SK-N-SH treated with all-trans-retinoic acid at 6 μM for 48 hours (cell line): ENCODE results near the gene KCNG3.
A peak's percentile ranks its signal among the peaks of the same experiment; 100 is the strongest.

Experiments used
- ATAC-seq: fragments of 200-7000 bp; cut with Tn5 transposase; 3 replicates; pipeline ENCODE4 v1.9.1; 2020; ENCODE audit warnings: mild to moderate bottlenecking, moderate library complexity
- ARNTL ChIP-seq: fragments of 450-650 bp; formaldehyde crosslinking; IDR thresholded peaks from 2 replicates; pipeline ENCODE4 v1.5.0; 2020; ENCODE audit warnings: low read depth, mild to moderate bottlenecking, moderate library complexity, borderline replicate concordance
- CREB5 ChIP-seq: fragments of 250-450 bp; sonication (Bioruptor Pico); IDR thresholded peaks from 2 replicates; pipeline ENCODE4 v1.5.1; 2020; ENCODE audit warnings: low read depth, mild to moderate bottlenecking, moderate library complexity
- CSDC2 ChIP-seq: fragments of 250-450 bp; sonication (Bioruptor Pico); IDR thresholded peaks from 2 replicates; pipeline ENCODE4 v1.5.0; 2020; ENCODE audit warnings: mild to moderate bottlenecking, moderate library complexity
- CSRNP3 ChIP-seq: fragments of 250-450 bp; sonication (Bioruptor Pico); IDR thresholded peaks from 2 replicates; pipeline ENCODE4 v1.5.1; 2021; ENCODE audit warnings: mild to moderate bottlenecking, moderate library complexity
- ESRRG ChIP-seq: fragments of 250-450 bp; sonication (Bioruptor Pico); IDR thresholded peaks from 2 replicates; pipeline ENCODE4 v1.6.1; 2021; ENCODE audit warnings: mild to moderate bottlenecking
- GLIS3 ChIP-seq: fragments of 250-450 bp; sonication (Bioruptor Pico); IDR thresholded peaks from 2 replicates; pipeline ENCODE4 v1.5.0; 2020; ENCODE audit warnings: mild to moderate bottlenecking, moderate library complexity
- ISL1 ChIP-seq: fragments of 250-450 bp; sonication (Bioruptor Pico); IDR thresholded peaks from 2 replicates; pipeline ENCODE4 v2.1.2; 2022; ENCODE audit warnings: mild to moderate bottlenecking, moderate library complexity
- PPARA ChIP-seq: fragments of 250-450 bp; sonication (Bioruptor Pico); IDR thresholded peaks from 2 replicates; pipeline ENCODE4 v1.5.0; 2020; ENCODE audit warnings: mild to moderate bottlenecking, borderline replicate concordance
- RARB ChIP-seq: fragments of 250-450 bp; sonication (Bioruptor Pico); IDR thresholded peaks from 2 replicates; pipeline ENCODE4 v1.8.0; 2021; ENCODE audit warnings: mild to moderate bottlenecking, moderate library complexity
- SNAI2 ChIP-seq: fragments of 250-450 bp; sonication (Bioruptor Pico); IDR thresholded peaks from 2 replicates; pipeline ENCODE4 v1.5.0; 2020; ENCODE audit warnings: mild to moderate bottlenecking, moderate library complexity
- TCF4 ChIP-seq: fragments of 250-450 bp; sonication (Bioruptor Pico); IDR thresholded peaks from 2 replicates; pipeline ENCODE4 v1.8.0; 2021; ENCODE audit warnings: mild to moderate bottlenecking, moderate library complexity, borderline replicate concordance
- TOX ChIP-seq: fragments of 250-450 bp; sonication (Bioruptor Pico); IDR thresholded peaks from 2 replicates; pipeline ENCODE4 v1.8.0; 2021; ENCODE audit warnings: mild to moderate bottlenecking, moderate library complexity, borderline replicate concordance
- ZC3H10 ChIP-seq: fragments of 250-450 bp; sonication (Bioruptor Pico); IDR thresholded peaks from 2 replicates; pipeline ENCODE4 v1.5.1; 2021; ENCODE audit warnings: mild to moderate bottlenecking, moderate library complexity
- ZFP3 ChIP-seq: fragments of 250-450 bp; sonication (Bioruptor Pico); IDR thresholded peaks from 2 replicates; pipeline ENCODE4 v1.5.0; 2020; ENCODE audit warnings: mild to moderate bottlenecking, moderate library complexity
- ZFP30 ChIP-seq: fragments of 450-650 bp; formaldehyde crosslinking; IDR thresholded peaks from 2 replicates; pipeline ENCODE4 v1.5.0; 2022; ENCODE audit warnings: mild to moderate bottlenecking, moderate library complexity
- ZNF565 ChIP-seq: fragments of 450-650 bp; formaldehyde crosslinking; conservative IDR thresholded peaks from 2 replicates; pipeline ENCODE4 v1.5.0; 2020; ENCODE audit warnings: low read depth, mild to moderate bottlenecking, moderate library complexity
- ZNF70 ChIP-seq: fragments of 450-650 bp; formaldehyde crosslinking; IDR thresholded peaks from 2 replicates; pipeline ENCODE4 v1.5.0; 2020; ENCODE audit warnings: mild to moderate bottlenecking, moderate library complexity
- ZNF8 ChIP-seq: fragments of 450-650 bp; formaldehyde crosslinking; IDR thresholded peaks from 2 replicates; pipeline ENCODE4 v1.5.0; 2020; ENCODE audit warnings: mild to moderate bottlenecking, moderate library complexity
- TF ChIP-seq, protein P1 (sequence below): fragments of 250-450 bp; sonication (Bioruptor Pico); IDR thresholded peaks from 2 replicates; pipeline ENCODE4 v1.8.0; 2021; ENCODE audit warnings: low read depth, mild to moderate bottlenecking, moderate library complexity, borderline replicate concordance
- TF ChIP-seq, protein P2 (sequence below): fragments of 250-450 bp; sonication (Bioruptor Pico); IDR thresholded peaks from 2 replicates; pipeline ENCODE4 v1.8.0; 2020; ENCODE audit warnings: mild to moderate bottlenecking, moderate library complexity, borderline replicate concordance

Gene KCNG3

GRCh38 chr2:42510191-42510590 is 16.4 kb upstream of the KCNG3 start:
- no peak for ATAC-seq

DNA sequence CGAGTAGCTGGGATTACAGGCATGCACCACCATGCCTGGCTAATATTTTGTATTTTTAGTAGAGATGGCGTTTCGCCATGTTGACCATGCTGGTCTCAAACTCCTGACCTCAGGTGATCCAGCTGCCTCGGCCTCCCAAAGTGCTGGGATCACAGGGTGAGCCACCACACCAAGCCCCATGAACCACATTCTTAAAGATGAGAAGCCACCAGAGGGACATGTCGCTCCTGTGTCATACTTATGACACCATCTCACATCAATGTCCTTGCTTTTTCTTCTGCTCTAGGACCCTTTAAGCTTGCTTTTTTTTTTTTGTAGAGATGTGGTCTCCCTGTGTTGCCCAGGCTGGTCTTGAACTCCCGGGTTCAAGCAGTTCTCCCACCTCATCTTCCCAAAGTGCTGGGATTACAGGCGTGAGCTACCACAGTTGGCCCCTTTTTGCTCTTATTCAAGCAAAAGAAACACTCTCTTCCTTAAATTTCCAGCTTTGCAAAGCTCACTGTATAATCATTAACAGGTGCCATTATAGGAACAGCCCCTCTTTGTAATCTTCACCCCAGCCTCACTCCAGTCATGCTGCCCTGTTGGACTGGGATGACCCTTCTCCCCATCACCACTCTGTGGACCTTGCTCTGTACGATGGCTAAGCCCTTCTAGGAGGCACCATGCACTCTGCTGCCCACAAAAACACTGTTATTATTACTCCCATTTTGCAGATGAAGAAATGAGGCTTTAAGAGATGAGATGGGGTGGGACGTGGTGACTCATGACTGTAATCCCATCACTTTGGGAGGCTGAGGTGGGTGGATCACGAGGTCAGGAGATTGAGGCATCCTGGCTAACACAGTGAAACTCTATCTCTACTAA is 10.8 kb upstream of the KCNG3 start:
- TF ChIP-seq GLIS3 (no peak), ZNF565 (no peak), CSRNP3 (CRISPR knock-in tag) (no peak), ZFP30 (CRISPR knock-in tag) (no peak), TOX (CRISPR knock-in tag) (no peak), ZFP3 (no peak), PPARA (CRISPR knock-in tag) (no peak), RARB (CRISPR knock-in tag) (no peak), TCF4 (CRISPR knock-in tag) (no peak), ISL1 (CRISPR knock-in tag) (no peak), ZC3H10 (no peak), ZNF70 (CRISPR knock-in tag) (no peak), ESRRG (no peak)
- ATAC-seq = no peak

More at GRCh38 chr2:42510191-42510590, 16.4 kb upstream of the KCNG3 start:
- TF ChIP-seq CSDC2 (CRISPR knock-in tag) (no peak), SNAI2 (CRISPR knock-in tag) (no peak), ZNF8 (CRISPR knock-in tag) (no peak), ZFP3 (no peak), ZNF565 (no peak), GLIS3 (no peak), CREB5 (CRISPR knock-in tag) (no peak), ARNTL (CRISPR knock-in tag) (no peak), RARB (CRISPR knock-in tag) (no peak)
- TF ChIP-seq, protein P1, sequence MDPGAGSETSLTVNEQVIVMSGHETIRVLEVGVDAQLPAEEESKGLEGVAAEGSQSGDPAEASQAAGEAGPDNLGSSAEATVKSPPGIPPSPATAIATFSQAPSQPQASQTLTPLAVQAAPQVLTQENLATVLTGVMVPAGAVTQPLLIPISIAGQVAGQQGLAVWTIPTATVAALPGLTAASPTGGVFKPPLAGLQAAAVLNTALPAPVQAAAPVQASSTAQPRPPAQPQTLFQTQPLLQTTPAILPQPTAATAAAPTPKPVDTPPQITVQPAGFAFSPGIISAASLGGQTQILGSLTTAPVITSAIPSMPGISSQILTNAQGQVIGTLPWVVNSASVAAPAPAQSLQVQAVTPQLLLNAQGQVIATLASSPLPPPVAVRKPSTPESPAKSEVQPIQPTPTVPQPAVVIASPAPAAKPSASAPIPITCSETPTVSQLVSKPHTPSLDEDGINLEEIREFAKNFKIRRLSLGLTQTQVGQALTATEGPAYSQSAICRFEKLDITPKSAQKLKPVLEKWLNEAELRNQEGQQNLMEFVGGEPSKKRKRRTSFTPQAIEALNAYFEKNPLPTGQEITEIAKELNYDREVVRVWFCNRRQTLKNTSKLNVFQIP (CRISPR knock-in tag) = no peak

GRCh38 chr2:42503291-42503690 is 9.5 kb upstream of the KCNG3 start:
- no peak for ATAC-seq
- TF ChIP-seq ISL1 (CRISPR knock-in tag) = peak; percentile 31; the same call in 1 of the 2 replicates
- TF ChIP-seq ZNF8 (CRISPR knock-in tag) = no peak
- TF ChIP-seq, protein P1 (CRISPR knock-in tag) = no peak
- TF ChIP-seq ARNTL (CRISPR knock-in tag) = no peak
- no peak for TF ChIP-seq ZFP30 (CRISPR knock-in tag)
- no peak for TF ChIP-seq GLIS3
- no peak for TF ChIP-seq CREB5 (CRISPR knock-in tag)
- TF ChIP-seq, all 23 proteins: peak for 1

- no peak for ATAC-seq
- no peak for TF ChIP-seq ISL1 (CRISPR knock-in tag)
- TF ChIP-seq ARNTL (CRISPR knock-in tag) = no peak
- TF ChIP-seq RARB (CRISPR knock-in tag) = no peak
- no peak for TF ChIP-seq CSDC2 (CRISPR knock-in tag)
- TF ChIP-seq ZFP3 = no peak
- no peak for TF ChIP-seq TOX (CRISPR knock-in tag)
- TF ChIP-seq TCF4 (CRISPR knock-in tag) = no peak
- TF ChIP-seq, protein P2, sequence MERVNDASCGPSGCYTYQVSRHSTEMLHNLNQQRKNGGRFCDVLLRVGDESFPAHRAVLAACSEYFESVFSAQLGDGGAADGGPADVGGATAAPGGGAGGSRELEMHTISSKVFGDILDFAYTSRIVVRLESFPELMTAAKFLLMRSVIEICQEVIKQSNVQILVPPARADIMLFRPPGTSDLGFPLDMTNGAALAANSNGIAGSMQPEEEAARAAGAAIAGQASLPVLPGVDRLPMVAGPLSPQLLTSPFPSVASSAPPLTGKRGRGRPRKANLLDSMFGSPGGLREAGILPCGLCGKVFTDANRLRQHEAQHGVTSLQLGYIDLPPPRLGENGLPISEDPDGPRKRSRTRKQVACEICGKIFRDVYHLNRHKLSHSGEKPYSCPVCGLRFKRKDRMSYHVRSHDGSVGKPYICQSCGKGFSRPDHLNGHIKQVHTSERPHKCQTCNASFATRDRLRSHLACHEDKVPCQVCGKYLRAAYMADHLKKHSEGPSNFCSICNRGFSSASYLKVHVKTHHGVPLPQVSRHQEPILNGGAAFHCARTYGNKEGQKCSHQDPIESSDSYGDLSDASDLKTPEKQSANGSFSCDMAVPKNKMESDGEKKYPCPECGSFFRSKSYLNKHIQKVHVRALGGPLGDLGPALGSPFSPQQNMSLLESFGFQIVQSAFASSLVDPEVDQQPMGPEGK = no peak
- no peak for TF ChIP-seq PPARA (CRISPR knock-in tag)
- no peak for TF ChIP-seq CREB5 (CRISPR knock-in tag)
- no peak for TF ChIP-seq CSRNP3 (CRISPR knock-in tag)
Measured at GRCh38 chr2:42498497-42498896, 4.7 kb upstream of the KCNG3 start.
